GM12872 (cell line): Measurements from ENCODE around the gene IP6K2.

Experiments used
- CTCF ChIP-seq: IDR thresholded peaks from 3 replicates; pipeline ENCODE4 v1.5.1; 2011; ENCODE audit warnings: low read depth, mild to moderate bottlenecking, low read length, moderate library complexity; ENCODE audit not compliant: insufficient read depth

Gene IP6K2

GRCh38 chr3:48678566-48679380, 38.2 kb downstream of the IP6K2 start:
- TF ChIP-seq CTCF: no peak

GRCh38 chr3:48678056-48678455, 39.0 kb downstream of the IP6K2 start:
- TF ChIP-seq CTCF: no peak

- no peak for TF ChIP-seq CTCF
Observed at GRCh38 chr3:48674505-48674904, 42.5 kb downstream of the IP6K2 start.

- TF ChIP-seq CTCF: no peak
Observed at GRCh38 chr3:48672522-48672921, 44.5 kb downstream of the IP6K2 start.

- TF ChIP-seq CTCF: no peak
Observed at GRCh38 chr3:48664929-48665328, 52.1 kb downstream of the IP6K2 start.

GRCh38 chr3:48664313-48664644, 52.7 kb downstream of the IP6K2 start:
- no peak for TF ChIP-seq CTCF

- TF ChIP-seq CTCF: peak; percentile 90
Observed at GRCh38 chr3:48663489-48664312, 53.3 kb downstream of the IP6K2 start.
